ENCODE measurements around the gene PLEKHO2.

- no peak for TF ChIP-seq CTCF (conservative IDR thresholded peaks at IDR 0.05; ENCODE audit: low read length)
- TF ChIP-seq EZH2phosphoT487 (IDR thresholded peaks at IDR 0.05; ENCODE audit: borderline replicate concordance, low read depth, low read length), result no peak
Observed at GRCh38 chr15:64909546-64909945, 67.8 kb downstream of the PLEKHO2 start.
